Spinal cord (tissue), 4 donors: Measurements from ENCODE around the gene PRDM12. TPM values are rescaled to one million over a fixed set of nuclear protein-coding genes. Genes with fewer than 3 reads are reported as not detected.

Experiments used
- polyA plus RNA-seq, 2 donors: library from polyadenylated mRNA; unstranded; fragments of 120-200 nt; gene quantifications; one replicate each; pipeline ENCODE4 v1.2.1, GENCODE V29; 2013; ENCODE audit not compliant: insufficient read length in 2 of 2
- small RNA-seq: library from RNA; depleted of rRNA; stranded (forward); fragments of <200 nt; gene quantifications from one replicate; pipeline ENCODE3, GENCODE V24; 2014; ENCODE audit warnings: low replicate concordance
- total RNA-seq, 2 donors: library from RNA; depleted of rRNA in 1 of 2; stranded (reverse); fragments of 120-200 nt in 1 of 2; fragments of >200 nt in 1 of 2; gene quantifications; one replicate each; pipeline versions ENCODE4 v1.2.3 to v1.2.4, GENCODE V29; 2013 to 2014

PRDM12 gene
- total and polyA plus RNA-seq, 4 donors: 0.11 to 2.4 (median 0.69) TPM

Small RNAs within 50 kb of the gene (small RNA-seq; reads per million reads assigned to genes)
- gene AL359092.1 (not detected), gene MIR6856 (not detected)

Other genes starting within 250 kb of the PRDM12 start
- gene ASS1, start 219.6 kb upstream of the PRDM12 start, total RNA-seq: 100 to 1,000 TPM in 1 of 2 donors, 10 to 100 TPM in 1; 61.1 to 234 TPM
- 10 to 100 TPM; 40.2 to 64.7 TPM for gene ASS1, start 219.6 kb upstream of the PRDM12 start, polyA plus RNA-seq
- 10 to 100 TPM; 47.6 to 53.0 TPM for gene FUBP3, start 85.0 kb upstream of the PRDM12 start, total RNA-seq
- gene FUBP3, start 85.0 kb upstream of the PRDM12 start, polyA plus RNA-seq: 100 to 1,000 TPM in 1 of 2 donors, 10 to 100 TPM in 1; 91.8 to 102 TPM
- gene EXOSC2, start 29.2 kb downstream of the PRDM12 start, total RNA-seq: 10 to 100 TPM; 26.7 to 33.3 TPM
- gene EXOSC2, start 29.2 kb downstream of the PRDM12 start, polyA plus RNA-seq: 10 to 100 TPM; 31.5 to 46.1 TPM
- 10 to 100 TPM; 36.6 to 59.4 TPM for gene ABL1, start 170.7 kb downstream of the PRDM12 start, total RNA-seq
- 10 to 100 TPM; 67.7 to 72.7 TPM for gene ABL1, start 170.7 kb downstream of the PRDM12 start, polyA plus RNA-seq
- gene QRFP, start 232.2 kb downstream of the PRDM12 start, total RNA-seq: not detected
- under 1 TPM; 0.51 to 0.54 TPM for gene QRFP, start 232.2 kb downstream of the PRDM12 start, polyA plus RNA-seq